ENCODE results near the gene LPP. TPM values are rescaled to one million over a fixed set of nuclear protein-coding genes. Genes with fewer than 3 reads are reported as not detected.
"Not testable (repeated sequence)": the region's sequence is repeated elsewhere in the genome, so short reads cannot be mapped to it uniquely, and the experiment has no call there.

The LPP gene
- total and polyA plus RNA-seq, 2 of the 4 experiments (the other 2 are of a cell fraction), result 16.0 to 130 TPM

DNA sequence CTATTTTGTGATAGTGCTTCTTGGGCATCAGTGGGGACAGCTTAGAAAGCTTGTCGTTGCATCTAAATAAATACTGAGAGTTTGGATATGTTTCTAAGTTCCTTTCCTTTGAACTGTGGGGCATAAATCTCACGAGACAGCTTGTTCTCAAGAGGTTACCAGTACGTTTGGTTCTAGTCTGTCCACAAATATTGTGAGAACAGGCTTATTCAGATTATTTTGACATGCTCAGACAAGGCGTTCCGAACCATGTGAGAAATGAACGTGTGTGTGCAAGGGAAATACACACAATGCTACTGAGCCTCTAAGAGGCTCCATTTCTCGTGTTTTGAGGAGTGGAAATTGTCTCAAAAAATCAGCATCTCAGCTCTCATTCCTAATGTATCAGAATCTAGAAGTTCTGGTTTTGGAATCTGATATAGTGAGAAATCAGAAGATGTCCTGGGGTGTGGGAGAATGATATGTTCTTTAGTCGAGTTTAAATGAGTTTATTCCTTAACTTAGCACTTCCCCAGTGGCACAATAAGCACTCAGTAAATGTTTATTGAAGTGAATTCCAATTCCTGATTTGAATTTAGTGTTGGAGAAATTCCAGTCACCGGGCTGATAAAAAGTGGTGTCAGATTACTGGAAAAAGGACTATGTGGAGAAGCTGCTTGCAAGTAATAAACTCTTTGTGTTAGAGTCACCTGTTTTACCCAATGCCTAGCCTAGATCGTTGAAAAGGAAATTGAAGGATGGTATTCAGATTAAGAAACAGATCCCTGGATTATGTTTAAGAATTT lies 481.5 kb downstream of the LPP start (continued):
- TF ChIP-seq RAD21 (IDR thresholded peaks at IDR 0.05; ENCODE audit: low read length), result no peak
- no peak for TF ChIP-seq MXI1 (IDR thresholded peaks at IDR 0.05; ENCODE audit: borderline replicate concordance, low read depth, low read length)

DNA sequence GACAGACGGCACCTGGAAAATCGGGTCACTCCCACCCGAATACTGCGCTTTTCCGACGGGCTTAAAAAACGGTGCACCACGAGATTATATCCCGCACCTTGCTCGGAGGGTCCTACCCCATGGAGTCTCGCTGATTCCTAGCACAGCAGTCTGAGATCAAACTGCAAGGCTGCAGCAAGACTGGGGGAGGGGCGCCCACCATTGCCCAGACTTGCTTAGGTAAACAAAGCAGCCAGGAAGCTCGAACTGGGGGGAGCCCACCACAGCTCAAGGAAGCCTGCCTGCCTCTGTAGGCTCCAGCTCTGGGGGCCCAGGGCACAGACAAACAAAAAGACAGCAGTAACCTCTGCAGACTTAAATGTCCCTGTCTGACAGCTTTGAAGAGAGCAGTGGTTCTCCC lies 482.3 kb downstream of the LPP start:
- WGBS, 2 experiments (ENCODE audit: extremely low coverage in 2 of 2, insufficient read length in 1 of 2), result no CpG with 5 or more reads among the region's 13 CpGs
- in situ Hi-C loops (cut with MboI; ENCODE audit: low sequenced_read_pairs), result not testable (repeated sequence)

More for the DNA sequence above, 482.3 kb downstream of the LPP start:
- Histone ChIP-seq H3K79me1 (ENCODE audit: low read depth in 1 of 2, low read length in 2 of 2) (peaks cover 23 to 37% of the 10 kb centered on the region in 2 experiments), H3K4me1 (ENCODE audit: control insufficient read depth, insufficient read depth, low read length) (peaks cover 13% of the 10 kb centered on the region; the same call in 1 of the 2 replicates), H3K9me1 (ENCODE audit: insufficient read depth, low read length) (peaks cover 15% of the 10 kb centered on the region)
- H3K23ac ChIP-seq (ENCODE audit: low read depth, low read length); H3K18ac ChIP-seq (ENCODE audit: low read depth, low read length); BruUV-seq (replicated peaks); H4K5ac ChIP-seq (ENCODE audit: low read depth, low read length); H3K27me3 ChIP-seq (ENCODE audit: control insufficient read depth, insufficient read depth, low read length); H2BK15ac ChIP-seq (ENCODE audit: low read depth, low read length); H2BK20ac ChIP-seq (ENCODE audit: low read depth, low read length); H3K27ac ChIP-seq (ENCODE audit: insufficient read depth, low read length); CTCF ChIA-PET; H2BK120ac ChIP-seq (ENCODE audit: low read depth, low read length); H2BK5ac ChIP-seq (ENCODE audit: low read depth, low read length, poor library complexity, severe bottlenecking); H4K20me1 ChIP-seq (ENCODE audit: insufficient read depth, low read length); H3K56ac ChIP-seq (ENCODE audit: extremely low read depth, insufficient read depth, low read length); DNase-seq; H3K4ac ChIP-seq (ENCODE audit: low read depth, low read length); H3K36me3 ChIP-seq (ENCODE audit: control insufficient read depth, insufficient read depth, low read length); H2AK5ac ChIP-seq (ENCODE audit: low read depth, low read length); H2AK9ac ChIP-seq (replicated peaks; ENCODE audit: low read depth, low read length, poor library complexity); H2AFZ ChIP-seq (replicated peaks; ENCODE audit: low read length, poor library complexity); intact Hi-C loops (cut with micrococcal nuclease); H3K4me3 ChIP-seq (ENCODE audit: insufficient read depth, low read depth, low read length); H3K9me3 ChIP-seq (ENCODE audit: control insufficient read depth, insufficient read depth, low read length); H4K8ac ChIP-seq (ENCODE audit: low read depth in 2 of 2, low read length in 2 of 2); dilution Hi-C loops (cut with HindIII; ENCODE audit: low sequenced_read_pairs, unreplicated experiment); H3K4me2 ChIP-seq (ENCODE audit: low read depth, low read length); ATAC-seq (ENCODE audit: low read depth); H3K9ac ChIP-seq (ENCODE audit: low read depth, low read length); H3K14ac ChIP-seq (replicated peaks; ENCODE audit: low read depth, low read length); H4K91ac ChIP-seq (ENCODE audit: insufficient read depth, low read depth, low read length): not testable (repeated sequence)
- POLR2A ChIA-PET (ENCODE audit: unreplicated experiment), result interaction anchor here (0.6 kb wide), 1 partner anchor 910 kb away, joined by 3 read pairs; no protein-coding TSS in a partner anchor
